Eye (tissue), 1 donor: Measurements from ENCODE around the gene HTT.
A peak's percentile ranks its signal among the peaks of the same experiment; 100 is the strongest.
"Not testable (repeated sequence)": the region's sequence is repeated elsewhere in the genome, so short reads cannot be mapped to it uniquely, and the experiment has no call there.

Experiments used
- DNase-seq: peaks from one replicate; pipeline ENCODE4 v3.0.0-alpha.2; 2015

Gene HTT

GRCh38 chr4:3085948-3086670 lies 11.6 kb downstream of the HTT start:
- DNase-seq, result no peak

DNA sequence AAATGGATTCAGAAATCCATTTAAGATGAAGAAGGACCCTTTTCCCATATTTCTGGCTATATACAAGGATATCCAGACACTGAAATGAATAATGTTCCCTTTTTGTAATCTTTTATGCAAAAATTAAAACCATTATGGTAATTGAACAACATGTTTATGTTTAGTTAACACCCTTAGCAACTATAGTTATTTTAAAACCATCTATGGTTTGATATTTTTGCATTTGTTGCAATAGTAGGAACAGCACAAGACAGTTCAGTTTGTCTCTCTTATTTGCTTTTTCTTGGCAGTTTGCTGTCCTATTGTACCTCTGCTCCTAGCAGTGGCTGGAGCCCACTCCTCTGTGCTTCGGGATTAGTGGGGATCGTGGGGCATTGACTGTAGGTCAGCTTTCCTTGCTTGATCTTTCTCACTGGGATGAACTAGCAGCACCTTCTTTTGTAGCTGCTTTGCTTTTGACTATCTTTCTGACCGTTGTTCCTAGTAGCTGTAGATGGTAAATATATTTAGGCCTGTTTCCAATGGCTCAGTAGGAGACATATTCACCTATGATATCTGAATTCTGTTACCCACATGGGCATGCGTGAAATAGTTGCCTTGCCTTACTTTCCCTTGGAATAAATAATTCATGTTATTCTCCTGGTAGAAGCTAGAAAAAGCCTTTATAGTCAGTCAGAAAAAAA lies 12.8 kb downstream of the HTT start:
- no peak for DNase-seq

DNA sequence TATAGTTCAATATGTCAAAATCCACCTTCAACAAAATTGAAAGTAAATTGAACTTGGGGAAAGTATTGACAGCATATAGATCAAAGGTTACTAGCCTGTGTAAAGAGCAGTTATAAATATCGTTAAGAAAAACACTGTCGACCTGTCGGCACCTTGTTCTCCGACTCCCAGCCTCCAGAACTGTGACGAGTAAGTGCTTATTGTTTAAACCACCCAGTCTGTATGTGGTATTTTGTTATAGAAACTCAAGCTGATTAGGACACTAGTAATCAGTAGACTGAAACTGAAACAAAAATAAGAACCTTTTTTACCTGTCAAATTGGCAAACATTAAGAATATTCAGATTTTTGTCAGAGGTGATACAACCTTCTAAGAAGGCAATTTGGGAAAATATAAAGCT lies 17.0 kb downstream of the HTT start:
- no peak for DNase-seq

GRCh38 chr4:3094701-3095100 lies 20.2 kb downstream of the HTT start:
- DNase-seq, result not testable (repeated sequence)

DNA sequence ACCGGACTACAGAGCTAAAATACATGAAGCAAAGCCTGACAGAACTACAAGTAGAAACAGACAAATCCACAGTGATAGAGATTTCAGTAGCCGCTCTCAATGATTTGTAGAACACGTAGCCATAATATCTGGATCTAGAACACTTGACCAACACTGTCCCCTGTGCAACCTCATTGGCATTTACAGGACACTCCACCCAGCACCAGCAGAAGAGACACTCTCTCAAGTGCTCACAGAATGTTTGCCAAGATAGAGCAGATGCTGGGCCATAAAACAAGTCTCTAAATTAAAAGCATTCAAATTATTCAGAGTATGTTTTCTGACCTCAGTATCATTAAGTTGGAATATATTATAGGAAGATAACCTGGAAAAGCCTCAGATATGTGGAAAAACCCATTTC lies 21.7 kb downstream of the HTT start:
- no peak for DNase-seq

- no peak for DNase-seq
Observed at GRCh38 chr4:3098346-3098745, 23.9 kb downstream of the HTT start.

GRCh38 chr4:3106339-3107186 lies 32.1 kb downstream of the HTT start:
- peak; percentile 88 for DNase-seq

GRCh38 chr4:3107271-3107670 lies 32.8 kb downstream of the HTT start:
- no peak for DNase-seq

DNA sequence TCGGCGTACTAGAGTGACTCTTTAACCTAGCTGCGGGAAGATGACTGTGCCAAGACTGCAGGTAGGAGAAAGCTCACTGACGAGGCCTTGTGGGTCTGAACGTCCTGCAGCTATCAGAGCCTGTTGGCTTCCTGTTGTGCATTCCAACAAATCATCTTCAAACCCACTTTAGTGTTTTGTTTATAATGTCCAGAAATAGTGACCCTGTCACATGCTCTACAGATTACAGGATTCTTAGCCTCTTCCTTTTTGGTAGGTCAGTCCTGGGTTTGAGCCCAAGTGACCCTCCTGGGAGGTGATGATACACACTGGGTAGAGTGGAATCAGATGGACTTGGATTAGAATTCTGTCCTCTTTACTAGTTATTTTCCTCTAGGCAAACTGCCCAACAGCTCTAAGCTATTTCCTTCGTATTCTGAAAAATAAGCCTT lies 33.2 kb downstream of the HTT start:
- DNase-seq, result no peak

DNA sequence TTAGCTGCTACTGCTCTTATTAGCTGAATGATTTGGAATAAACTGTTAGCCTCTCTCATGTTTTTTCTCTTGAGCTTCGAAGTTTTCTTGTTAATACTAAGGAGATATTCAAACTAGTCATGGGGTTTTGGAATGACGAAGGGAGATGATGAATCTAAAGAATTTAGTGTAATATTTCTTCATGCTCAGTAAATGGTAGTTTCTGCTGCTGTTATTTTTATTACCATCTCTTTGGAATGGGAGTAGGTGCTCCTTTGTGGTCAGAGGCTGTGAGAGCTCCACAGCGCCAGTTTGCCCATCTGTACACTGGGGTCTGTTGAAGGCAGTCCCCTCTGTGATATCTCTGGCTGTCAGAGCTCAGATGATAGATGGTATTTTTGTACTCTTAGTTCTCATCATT lies 33.7 kb downstream of the HTT start:
- no peak for DNase-seq

DNA sequence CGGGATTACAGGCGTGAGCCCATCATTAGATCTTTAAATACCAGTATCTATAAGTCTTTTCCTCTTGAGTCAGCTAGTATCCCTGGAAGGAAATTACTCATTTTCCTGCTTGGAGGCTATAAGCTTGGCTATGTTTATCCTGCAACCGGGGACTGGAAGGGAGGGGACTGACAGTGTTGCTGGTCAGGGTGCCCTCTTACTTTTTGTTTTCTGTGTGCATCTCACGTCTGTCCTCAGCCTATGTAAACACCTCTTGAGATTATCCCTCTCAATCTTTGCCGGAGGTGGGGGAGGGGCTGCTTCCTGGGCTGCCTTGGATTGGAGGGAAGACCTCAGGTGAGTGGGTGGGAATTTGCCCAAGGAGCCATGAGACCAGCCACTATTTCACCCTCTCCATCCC lies 37.0 kb downstream of the HTT start:
- no peak for DNase-seq

DNA sequence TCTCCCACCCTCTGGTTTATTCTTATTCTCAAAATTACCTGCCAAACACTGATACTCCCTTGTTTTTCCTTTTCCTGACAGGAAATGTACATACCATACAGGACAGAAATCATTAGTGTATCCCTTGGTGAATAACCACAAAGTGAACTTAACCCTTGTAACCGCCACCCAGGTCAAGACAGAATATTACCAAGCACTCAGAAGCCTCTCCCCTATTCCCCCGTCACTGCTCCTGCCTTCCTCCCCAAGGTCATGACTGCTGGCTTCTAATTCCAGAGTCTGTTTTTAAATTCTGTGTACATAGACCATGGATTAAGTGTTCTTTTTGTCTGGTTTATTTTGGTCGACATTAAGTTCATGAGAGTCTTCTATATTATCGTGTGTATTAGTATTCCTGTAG lies 37.7 kb downstream of the HTT start:
- no peak for DNase-seq

DNA sequence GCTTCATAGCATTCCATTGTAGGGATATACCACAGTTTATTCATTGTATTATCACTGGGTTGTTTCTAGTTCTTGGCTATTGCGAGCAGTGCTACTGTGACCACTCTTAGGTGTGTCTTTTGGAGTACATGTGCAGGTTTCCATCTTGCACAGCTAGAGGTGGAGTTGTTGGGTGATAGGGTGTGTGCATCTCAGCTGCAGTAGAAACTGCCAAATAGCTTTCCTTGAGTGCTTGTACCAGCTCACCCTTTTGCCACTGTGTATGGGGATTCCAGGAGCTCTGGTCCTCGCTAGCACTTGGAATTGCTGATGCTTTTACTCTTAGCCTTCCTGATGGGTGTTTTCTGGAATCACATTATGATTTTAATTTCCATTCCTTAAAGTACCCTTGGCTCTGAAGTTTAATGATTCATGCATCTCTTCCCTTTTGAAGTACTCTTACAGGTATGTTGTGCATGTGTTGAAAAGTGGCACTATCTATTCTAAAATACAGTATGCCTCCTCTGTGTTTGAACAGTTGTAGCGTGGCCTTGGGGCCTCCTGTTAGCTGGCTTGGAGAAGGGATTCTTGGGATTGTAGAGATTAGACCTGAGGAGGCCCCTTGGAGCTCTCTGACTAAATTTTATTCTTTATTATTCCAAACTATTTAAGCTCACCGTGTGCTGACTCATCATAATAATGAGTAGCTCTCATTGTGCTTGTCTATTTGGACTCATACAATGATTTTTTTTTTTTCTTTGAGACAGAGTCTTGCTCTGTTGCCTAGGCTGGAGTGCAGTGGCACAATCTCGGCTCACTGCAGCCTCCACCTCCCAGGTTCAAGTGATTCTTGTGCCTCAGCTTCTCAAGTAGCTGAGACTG lies 38.4 kb downstream of the HTT start:
- DNase-seq, result no peak

DNA sequence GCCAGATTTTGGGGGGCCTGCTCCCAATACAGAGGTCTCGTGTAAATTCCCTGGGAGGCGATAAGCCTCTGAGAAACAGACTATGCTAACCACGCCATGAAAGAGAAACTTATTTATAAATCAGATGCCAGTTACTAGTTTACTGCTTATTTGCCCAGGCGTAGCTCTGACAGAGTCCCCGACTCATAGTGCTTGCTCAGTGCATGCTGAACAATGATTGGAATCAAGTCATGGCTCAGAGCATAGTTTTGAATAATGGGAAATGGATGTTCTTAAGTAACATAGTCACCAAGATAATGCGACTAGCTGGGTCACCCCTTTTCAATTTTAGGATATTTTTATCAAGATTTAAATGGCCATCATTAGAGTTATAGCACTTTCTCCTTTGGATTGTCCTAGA lies 39.9 kb downstream of the HTT start:
- no peak for DNase-seq

- no peak for DNase-seq
Observed at GRCh38 chr4:3115637-3116270, 41.3 kb downstream of the HTT start.

- no peak for DNase-seq
Observed at GRCh38 chr4:3116955-3117354, 42.5 kb downstream of the HTT start.

- no peak for DNase-seq
Observed at GRCh38 chr4:3118312-3118711, 43.8 kb downstream of the HTT start.

- DNase-seq, result no peak
Observed at GRCh38 chr4:3119464-3119863, 45.0 kb downstream of the HTT start.

- DNase-seq, result no peak
Observed at GRCh38 chr4:3121110-3121509, 46.6 kb downstream of the HTT start.

- no peak for DNase-seq
Observed at GRCh38 chr4:3121596-3121995, 47.1 kb downstream of the HTT start.

DNA sequence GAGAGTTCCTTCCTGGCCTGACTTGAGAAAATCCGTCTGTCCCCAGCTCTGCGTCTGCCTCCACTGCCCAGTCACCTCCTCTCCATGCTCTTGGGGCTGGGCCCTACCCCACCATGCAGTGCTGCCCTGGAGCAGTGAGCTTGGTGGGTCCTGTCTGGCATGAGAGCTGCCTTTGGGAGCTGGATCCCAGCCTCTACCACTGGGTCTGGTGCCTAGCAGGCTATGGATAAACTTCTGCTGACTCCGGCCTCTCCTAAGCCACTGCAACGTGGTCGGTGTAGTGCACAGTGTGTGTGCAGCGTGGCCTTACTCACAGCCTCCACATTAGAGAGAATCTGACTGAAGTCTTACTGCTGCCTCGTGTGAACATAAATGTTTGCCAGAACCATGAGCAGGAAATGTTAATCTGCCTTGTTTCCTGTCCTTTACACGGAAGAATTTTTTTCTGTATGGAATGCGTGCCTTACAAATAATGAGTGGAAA lies 47.6 kb downstream of the HTT start:
- DNase-seq, result no peak

DNA sequence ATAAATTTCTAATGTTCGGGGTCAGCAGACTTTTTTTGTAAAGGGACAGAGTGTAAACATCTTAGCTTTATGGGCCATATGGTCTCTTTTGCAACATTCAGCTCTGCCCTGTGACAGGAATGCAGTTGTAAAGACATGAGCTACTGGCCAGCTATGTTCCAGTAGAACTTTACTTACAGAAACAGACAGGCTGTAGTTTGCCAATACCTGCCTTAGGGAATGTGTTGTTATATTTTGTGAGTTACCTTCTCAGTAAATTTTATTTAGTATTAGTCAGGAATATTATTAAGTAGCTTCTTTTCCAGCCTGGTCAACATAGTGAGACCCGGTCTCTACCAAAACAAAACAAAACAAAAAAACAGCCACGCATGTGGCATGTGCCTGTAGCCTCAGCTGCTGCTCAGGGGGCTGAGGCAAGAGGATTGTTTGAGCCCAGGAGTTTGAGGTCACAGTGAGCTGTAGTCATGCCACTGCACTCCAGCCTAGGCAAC lies 48.7 kb downstream of the HTT start:
- DNase-seq, result no peak
